Sigmoid colon (tissue), 7 donors: ENCODE results near the gene EXOC6. TPM values are rescaled to one million over a fixed set of nuclear protein-coding genes. Genes with fewer than 3 reads are reported as not detected.

Experiments
- DNase-seq: peaks from one replicate; pipeline ENCODE4 v3.0.0-alpha.2; 2019
- H3K27ac ChIP-seq, 4 donors: fragments of 200-600 bp; sonication (generic); one replicate each; pipeline ENCODE4 v1.5.1; 2016 to 2019; ENCODE audit warnings: mild to moderate bottlenecking in 1 of 4
- H3K27me3 ChIP-seq, 3 donors: fragments of 200-600 bp; sonication (generic); one replicate each; pipeline ENCODE4 v1.5.1; 2019; ENCODE audit warnings: mild to moderate bottlenecking in 1 of 3
- H3K36me3 ChIP-seq, 4 donors: fragments of 200-600 bp; sonication (generic); one replicate each; pipeline ENCODE4 v1.5.1; 2016 to 2019
- H3K4me1 ChIP-seq, 4 donors: fragments of 200-600 bp; sonication (generic); one replicate each; pipeline ENCODE4 v1.5.1; 2017 to 2019
- H3K4me3 ChIP-seq, 4 donors: fragments of 200-600 bp; sonication (generic); one replicate each; pipeline ENCODE4 v1.5.1; 2017 to 2019; ENCODE audit warnings: mild to moderate bottlenecking in 2 of 4, moderate library complexity in 1 of 4
- H3K9me3 ChIP-seq, 4 donors: fragments of 200-600 bp in 3 of 4; sonication (generic) in 3 of 4; one replicate each; pipeline versions ENCODE4 v1.5.1 to v1.6.1; 2013 to 2019
- CTCF ChIP-seq, 4 experiments: fragments of 450-650 bp in 3 of 4; fragments of 200-600 bp in 1 of 4; IDR thresholded peaks; one replicate each; pipeline ENCODE4 v1.5.1; 2016 to 2019; ENCODE audit warnings: antibody characterized with exemption in 4 of 4, mild to moderate bottlenecking in 3 of 4, moderate library complexity in 2 of 4
- EP300 ChIP-seq, 4 donors: sonication (generic); formaldehyde crosslinking; IDR thresholded peaks; one replicate each; pipeline ENCODE4 v1.6.1; 2017; ENCODE audit warnings: antibody characterized with exemption in 4 of 4
- POLR2A ChIP-seq, 2 donors: fragments of 450-650 bp; IDR thresholded peaks; one replicate each; pipeline ENCODE4 v1.6.1; 2016; ENCODE audit warnings: antibody characterized with exemption in 2 of 2, mild to moderate bottlenecking in 2 of 2, moderate library complexity in 2 of 2
- POLR2AphosphoS5 ChIP-seq, 4 donors: sonication (generic); formaldehyde crosslinking; IDR thresholded peaks; one replicate each; pipeline ENCODE4 v1.6.1; 2017; ENCODE audit warnings: antibody characterized with exemption in 4 of 4
- WGBS, 2 donors: extraction: QIAGEN DNeasy Blood & Tissue Kit; methylation state at CpG; one replicate each; pipeline ENCODE4 v1.1.7; 2013; 5-methylcytosine and 5-hydroxymethylcytosine counted together
- intact Hi-C: fragments of 100-400 bp; cut with DNase I; formaldehyde crosslinking; loops from one replicate; pipeline ENCODE4 v1.15.1; 2023
- polyA plus RNA-seq, 3 donors: library from polyadenylated mRNA; stranded (reverse); fragments of 200-250 nt; gene quantifications; one replicate each; pipeline ENCODE4 v1.2.3, GENCODE V29; 2013
- total RNA-seq, 4 donors: library from RNA; depleted of rRNA; stranded (reverse); fragments of >200 nt; gene quantifications; one replicate each; pipeline ENCODE4 v1.1.0, GENCODE V29; 2016
- donor health status: healthy with polysubstance abuse.
- donor health status: Bipolar disorder and iron deficiency.
- donor health status: healthy.

EXOC6 gene
- total and polyA plus RNA-seq, 7 donors: 6.6 to 20.2 (median 16.6) TPM

GRCh38 chr10:92826504-92826903 lies 21.8 kb upstream of the EXOC6 start:
- Histone ChIP-seq H3K4me3 (no peak overlapping the region), H3K36me3 (no peaks in the 10 kb centered on the region), H3K27ac (no peak overlapping the region), H3K9me3 (no peaks in the 10 kb centered on the region), H3K4me1 (peaks cover 0 to 13% (median 6%) of the 10 kb centered on the region in 4 donors), H3K27me3 (no peaks in the 10 kb centered on the region)
- no peak for DNase-seq
- TF ChIP-seq EP300 (IDR thresholded peaks at IDR 0.05): no peak
- no peak for TF ChIP-seq POLR2AphosphoS5 (IDR thresholded peaks at IDR 0.05)
- TF ChIP-seq POLR2A (IDR thresholded peaks at IDR 0.05): no peak
- TF ChIP-seq CTCF (IDR thresholded peaks at IDR 0.05): no peak
- intact Hi-C loops: no loop called here

- Histone ChIP-seq H3K4me1 (no peaks in the 10 kb centered on the region), H3K9me3 (no peaks in the 10 kb centered on the region), H3K36me3 (no peaks in the 10 kb centered on the region), H3K27ac (no peak overlapping the region), H3K27me3 (no peaks in the 10 kb centered on the region), H3K4me3 (no peak overlapping the region)
- no peak for TF ChIP-seq EP300 (IDR thresholded peaks at IDR 0.05)
- no peak for TF ChIP-seq POLR2A (IDR thresholded peaks at IDR 0.05)
- TF ChIP-seq CTCF (IDR thresholded peaks at IDR 0.05): no peak
- no peak for TF ChIP-seq POLR2AphosphoS5 (IDR thresholded peaks at IDR 0.05)
- no peak for DNase-seq
- intact Hi-C loops: no loop called here
- WGBS, 2 donors: 90 to 93% methylated on average over 10 of the region's 10 CpGs
These were observed 19.1 kb upstream of the EXOC6 start for GRCh38 chr10:92829042-92829785.

GRCh38 chr10:92829786-92830377 lies 18.4 kb upstream of the EXOC6 start:
- intact Hi-C loops: no loop called here
- H3K27me3 ChIP-seq: no peaks in the 10 kb centered on the region
- DNase-seq: no peak
- no peaks in the 10 kb centered on the region for H3K4me1 ChIP-seq
- TF ChIP-seq POLR2AphosphoS5 (IDR thresholded peaks at IDR 0.05) (no peak), EP300 (IDR thresholded peaks at IDR 0.05) (no peak), CTCF (IDR thresholded peaks at IDR 0.05) (no peak), POLR2A (IDR thresholded peaks at IDR 0.05) (no peak)
- 93 to 97% methylated on average over 4 of the region's 4 CpGs for WGBS, 2 donors
- no peaks in the 10 kb centered on the region for H3K9me3 ChIP-seq
- no peak overlapping the region for H3K4me3 ChIP-seq
- no peaks in the 10 kb centered on the region for H3K36me3 ChIP-seq
- no peak overlapping the region for H3K27ac ChIP-seq

GRCh38 chr10:92830478-92831389 lies 17.6 kb upstream of the EXOC6 start:
- Histone ChIP-seq H3K4me1 (no peaks in the 10 kb centered on the region), H3K9me3 (no peaks in the 10 kb centered on the region), H3K36me3 (no peaks in the 10 kb centered on the region), H3K27me3 (no peaks in the 10 kb centered on the region), H3K27ac (peak overlapping the region in 1 of 4 donors; percentile 2), H3K4me3 (peak overlapping the region in 1 of 4 donors; percentile 18)
- intact Hi-C loops: no loop called here
- WGBS, 2 donors: 61 to 81% methylated on average over 12 of the region's 12 CpGs
- no peak for DNase-seq
- TF ChIP-seq POLR2A (IDR thresholded peaks at IDR 0.05) (no peak), EP300 (IDR thresholded peaks at IDR 0.05) (no peak), POLR2AphosphoS5 (IDR thresholded peaks at IDR 0.05) (no peak), CTCF (IDR thresholded peaks at IDR 0.05) (no peak)
